CD4-positive, alpha-beta T cell treated with Interleukin-17A for 4 hours (primary cell): Measurements from ENCODE around the gene RNASE4.

Experiments
- DNase-seq: peaks from one replicate; pipeline ENCODE4 v3.0.0-alpha.2; 2020; ENCODE audit warnings: mixed read lengths

Gene RNASE4

GRCh38 chr14:20748439-20748838 lies 64.1 kb downstream of the RNASE4 start:
- no peak for DNase-seq

- no peak for DNase-seq
Measured at GRCh38 chr14:20750194-20750593, 65.8 kb downstream of the RNASE4 start.
